Body of pancreas (tissue), 4 donors: ENCODE data around the gene TMEM191B. TPM values are rescaled to one million over a fixed set of nuclear protein-coding genes. Genes with fewer than 3 reads are reported as not detected.
"Not testable (repeated sequence)": the region's sequence is repeated elsewhere in the genome, so short reads cannot be mapped to it uniquely, and the experiment has no call there.

ENCODE experiments used
- ATAC-seq: fragments of 150-250 bp; one replicate; pipeline ENCODE4 v1.9.1; 2016
- DNase-seq, 4 donors: peaks; one replicate each; pipeline ENCODE4 v3.0.0-alpha.2; 2019
- H3K27ac ChIP-seq, 4 donors: fragments of 200-600 bp; sonication (generic); 1 replicate in 3 of 4; 2 replicates in 1 of 4; pipeline versions ENCODE4 v1.5.1 to v1.6.1; 2016 to 2019; ENCODE audit warnings: mild to moderate bottlenecking in 1 of 4, mixed read lengths in 1 of 4, moderate library complexity in 1 of 4
- H3K27me3 ChIP-seq, 2 donors: fragments of 200-600 bp; sonication (generic); one replicate each; pipeline ENCODE4 v1.6.0; 2016; ENCODE audit warnings: mild to moderate bottlenecking in 1 of 2
- H3K36me3 ChIP-seq, 2 donors: fragments of 200-600 bp; sonication (generic); replicated peaks in 1 of 2; 2 replicates each; pipeline ENCODE4 v1.5.1; 2016; ENCODE audit warnings: low read depth in 2 of 2; ENCODE audit not compliant: insufficient read depth in 1 of 2
- H3K4me1 ChIP-seq: fragments of 200-600 bp; sonication (generic); one replicate; pipeline ENCODE4 v1.6.0; 2016
- H3K4me3 ChIP-seq, 2 donors: fragments of 200-600 bp; sonication (generic); 1 replicate in 1 of 2; 2 replicates in 1 of 2; pipeline ENCODE4 v1.5.1; 2016 to 2019
- H3K9me3 ChIP-seq, 3 donors: fragments of 200-600 bp; sonication (generic); 1 replicate in 2 of 3; 2 replicates in 1 of 3; pipeline ENCODE4 v1.5.1; 2016
- WGBS, 2 donors: methylation state at CpG; one replicate each; pipeline ENCODE4 v1.1.5; 2017; 5-methylcytosine and 5-hydroxymethylcytosine counted together
- intact Hi-C: fragments of 100-400 bp; cut with DNase I; formaldehyde crosslinking; loops from one replicate; pipeline ENCODE4 v1.15.1; 2023
- total RNA-seq, 2 donors: library from RNA; depleted of rRNA; stranded (reverse); fragments of >200 nt; gene quantifications; one replicate each; pipeline ENCODE4 v1.1.0, GENCODE V29; 2016

TMEM191B gene
- total RNA-seq, 2 donors from 2014 or later: 0.78 TPM; not detected in 1

GRCh38 chr22:18534315-18534714, 6.7 kb downstream of the TMEM191B start:
- ATAC-seq, DNase-seq, H3K27me3 ChIP-seq, H3K9me3 ChIP-seq, H3K4me3 ChIP-seq, H3K27ac ChIP-seq, H3K36me3 ChIP-seq, H3K4me1 ChIP-seq, intact Hi-C loops: not testable (repeated sequence)
- no CpG with 5 or more reads among the region's 12 CpGs for WGBS, 2 donors

DNA sequence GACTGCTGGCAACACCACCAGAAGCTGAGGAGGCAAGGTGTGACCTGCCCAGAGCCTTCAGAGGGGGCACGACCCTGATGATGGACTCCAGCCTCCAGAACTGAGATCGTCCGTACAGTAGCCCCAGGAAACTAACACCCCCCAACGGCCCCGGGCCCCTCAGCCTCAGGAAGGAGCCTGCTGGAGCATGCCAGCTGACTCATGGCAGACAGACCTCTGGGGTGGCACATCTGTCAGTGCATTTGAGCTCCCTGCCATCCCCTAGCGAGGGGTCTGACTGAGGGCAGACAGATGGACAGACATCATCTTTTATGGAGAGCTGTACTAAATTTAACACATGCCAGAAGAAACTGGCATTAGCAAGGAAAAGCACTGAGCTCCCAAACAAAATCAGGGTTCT, 12.4 kb downstream of the TMEM191B start:
- H3K9me3 ChIP-seq, H3K27me3 ChIP-seq, DNase-seq, intact Hi-C loops, H3K4me3 ChIP-seq, ATAC-seq, H3K36me3 ChIP-seq, H3K27ac ChIP-seq, H3K4me1 ChIP-seq: not testable (repeated sequence)
- 95% methylated on average over 4 of the region's 6 CpGs; no CpG with 5 or more reads in 1 of the 2 donors for WGBS, 2 donors

GRCh38 chr22:18543400-18543799, 15.8 kb downstream of the TMEM191B start:
- H3K36me3 ChIP-seq, H3K27ac ChIP-seq, H3K9me3 ChIP-seq, DNase-seq, H3K4me1 ChIP-seq, H3K4me3 ChIP-seq, H3K27me3 ChIP-seq, ATAC-seq, intact Hi-C loops: not testable (repeated sequence)
- no CpG with 5 or more reads among the region's 11 CpGs for WGBS, 2 donors

- intact Hi-C loops, H3K4me3 ChIP-seq, ATAC-seq, H3K36me3 ChIP-seq, H3K27ac ChIP-seq, H3K27me3 ChIP-seq, H3K9me3 ChIP-seq, H3K4me1 ChIP-seq: not testable (repeated sequence)
- peak in 1 of 4 donors; percentile 40 for DNase-seq
- WGBS, 2 donors: no CpG with 5 or more reads among the region's 13 CpGs
Observed at GRCh38 chr22:18544615-18545014, 17.0 kb downstream of the TMEM191B start.

DNA sequence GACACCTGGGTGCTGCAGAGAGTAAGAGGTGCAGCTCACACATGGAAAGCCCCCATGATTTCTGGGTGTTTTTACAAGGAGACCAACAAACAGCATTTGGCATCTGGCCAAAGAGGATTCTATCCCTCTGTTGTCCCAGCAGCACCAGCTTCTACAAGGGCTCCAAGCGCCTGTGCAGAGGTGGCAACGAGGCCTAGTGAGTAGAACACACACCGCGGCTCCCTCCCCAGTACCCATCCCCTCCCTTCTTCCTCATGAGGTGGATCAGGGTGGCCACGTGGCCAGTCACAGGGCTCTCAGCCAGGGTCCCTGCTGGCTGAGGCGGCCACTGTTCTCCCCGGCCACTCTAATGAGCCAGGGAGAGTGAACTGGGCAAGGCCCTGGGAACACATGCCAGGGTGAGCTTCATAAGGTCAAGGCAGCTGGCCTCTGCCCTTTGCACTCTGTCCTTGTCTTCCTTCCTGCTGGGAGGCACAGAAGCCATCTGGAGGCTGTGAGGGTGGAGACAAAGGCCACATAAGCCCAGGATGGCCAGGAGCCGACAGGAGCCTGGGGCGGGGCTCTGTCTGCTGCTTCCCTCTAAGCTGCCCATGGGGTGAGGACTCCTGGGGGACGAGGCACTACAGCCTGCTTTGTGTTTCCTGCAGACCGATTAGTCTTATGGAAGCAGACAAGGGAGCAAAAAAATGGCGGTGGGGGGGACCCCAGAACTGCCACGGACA, 22.0 kb downstream of the TMEM191B start:
- 100% methylated on average over 1 of the region's 13 CpGs; no CpG with 5 or more reads in 1 of the 2 donors for WGBS, 2 donors
- H3K27me3 ChIP-seq, H3K4me1 ChIP-seq, DNase-seq, H3K9me3 ChIP-seq, H3K36me3 ChIP-seq, ATAC-seq, H3K4me3 ChIP-seq, H3K27ac ChIP-seq, intact Hi-C loops: not testable (repeated sequence)

DNA sequence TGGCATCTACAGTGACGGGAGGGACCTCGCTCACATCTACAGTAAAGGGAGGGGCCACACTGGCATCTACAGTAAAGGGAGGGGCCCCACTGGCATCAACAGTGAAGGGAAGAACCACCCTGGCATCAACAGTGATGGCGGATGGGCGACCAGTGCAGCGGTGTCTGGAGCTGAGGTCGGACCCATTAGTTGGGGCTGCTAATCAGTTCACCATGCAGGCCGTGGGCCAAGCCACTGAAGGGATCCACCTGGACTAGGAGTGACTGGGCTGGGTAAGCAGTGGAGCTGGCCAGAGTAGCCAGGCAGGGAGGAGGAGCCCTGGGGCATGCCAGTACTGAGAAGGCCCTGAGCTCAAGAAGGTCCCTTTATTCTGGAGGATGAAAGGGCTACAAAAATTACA, 23.4 kb downstream of the TMEM191B start:
- H3K9me3 ChIP-seq, DNase-seq, H3K36me3 ChIP-seq, H3K4me1 ChIP-seq, H3K27me3 ChIP-seq, H3K4me3 ChIP-seq, H3K27ac ChIP-seq, ATAC-seq, intact Hi-C loops: not testable (repeated sequence)
- WGBS, 2 donors: no CpG with 5 or more reads among the region's 7 CpGs

- intact Hi-C loops, DNase-seq, H3K4me1 ChIP-seq, H3K27me3 ChIP-seq, H3K4me3 ChIP-seq, ATAC-seq, H3K9me3 ChIP-seq, H3K27ac ChIP-seq, H3K36me3 ChIP-seq: not testable (repeated sequence)
- no CpG with 5 or more reads among the region's 19 CpGs for WGBS, 2 donors
Observed at GRCh38 chr22:18552839-18553597, 25.4 kb downstream of the TMEM191B start.

DNA sequence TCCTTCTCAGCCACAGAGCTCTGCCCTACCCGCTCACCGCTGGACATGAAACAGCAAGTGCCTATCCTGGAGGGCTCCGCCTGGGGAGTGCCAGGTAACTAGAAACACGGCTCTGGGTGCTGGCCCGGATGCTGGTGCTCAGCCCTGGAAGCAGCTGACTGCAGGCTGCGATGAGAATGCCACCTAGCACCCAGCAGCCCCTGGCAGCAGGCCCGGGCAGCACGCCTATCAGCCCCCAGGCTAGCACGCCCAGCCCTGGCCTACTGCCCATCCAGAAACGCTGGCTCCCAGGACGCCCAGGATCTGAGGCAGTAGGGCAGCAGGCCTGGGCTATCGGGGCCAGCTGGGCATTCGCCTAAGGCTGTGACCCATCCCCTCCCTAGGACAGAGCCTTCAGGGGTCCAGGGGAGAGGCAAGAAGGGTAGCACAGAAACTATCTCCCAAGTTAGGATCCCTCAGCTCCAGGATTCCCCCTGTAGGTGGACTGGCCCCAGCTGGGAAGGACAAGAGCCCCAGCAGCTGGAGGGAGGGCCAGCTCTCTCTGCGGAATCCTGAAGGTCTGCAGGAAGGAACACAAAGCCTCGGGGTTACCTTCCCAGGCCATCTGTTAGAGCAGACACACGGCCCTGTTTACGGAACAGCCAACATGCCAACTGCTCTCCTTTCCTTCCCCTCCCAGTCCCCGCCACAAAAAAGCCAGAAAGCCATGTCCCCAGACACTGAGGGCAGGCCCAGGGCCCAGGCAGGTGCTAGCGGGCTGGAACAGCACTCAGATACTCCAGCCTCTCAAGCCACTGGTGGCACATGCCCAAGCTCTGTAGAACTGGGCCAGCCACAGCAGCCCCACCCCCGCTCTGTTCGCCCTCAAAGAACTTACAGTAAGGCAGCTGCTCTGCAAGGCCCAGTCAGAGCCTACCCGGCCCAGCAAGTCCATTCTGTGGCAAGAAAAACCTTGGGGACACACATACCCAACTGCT, 27.0 kb downstream of the TMEM191B start:
- H3K27ac ChIP-seq, H3K4me3 ChIP-seq, H3K36me3 ChIP-seq, intact Hi-C loops, H3K9me3 ChIP-seq, H3K27me3 ChIP-seq, H3K4me1 ChIP-seq: not testable (repeated sequence)
- ATAC-seq: peak; percentile 76
- peak in 1 of 4 donors; percentile 88 for DNase-seq
- no CpG with 5 or more reads among the region's 22 CpGs for WGBS, 2 donors

DNA sequence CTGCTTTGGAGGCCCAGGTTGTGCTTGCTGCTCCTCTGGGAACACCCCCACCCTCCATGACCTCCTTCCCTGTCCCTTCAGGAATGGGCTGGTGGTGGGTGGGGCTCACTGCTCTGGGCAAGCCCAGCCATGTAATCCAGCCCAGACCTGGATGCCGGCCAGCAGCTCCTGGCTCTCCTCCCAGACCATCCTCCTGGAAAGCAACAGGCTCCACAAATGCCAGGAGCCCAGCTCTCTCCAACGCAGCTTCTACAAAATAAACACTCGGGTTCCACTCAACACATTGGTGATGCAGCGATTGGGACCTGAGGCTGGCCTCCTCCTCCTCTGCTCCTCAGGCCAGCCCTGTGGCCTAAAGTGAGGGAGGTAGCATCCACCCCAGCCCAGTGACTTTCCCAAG, 30.9 kb downstream of the TMEM191B start:
- WGBS, 2 donors: no CpG with 5 or more reads among the region's 4 CpGs
- intact Hi-C loops, DNase-seq: not testable (repeated sequence)

DNA sequence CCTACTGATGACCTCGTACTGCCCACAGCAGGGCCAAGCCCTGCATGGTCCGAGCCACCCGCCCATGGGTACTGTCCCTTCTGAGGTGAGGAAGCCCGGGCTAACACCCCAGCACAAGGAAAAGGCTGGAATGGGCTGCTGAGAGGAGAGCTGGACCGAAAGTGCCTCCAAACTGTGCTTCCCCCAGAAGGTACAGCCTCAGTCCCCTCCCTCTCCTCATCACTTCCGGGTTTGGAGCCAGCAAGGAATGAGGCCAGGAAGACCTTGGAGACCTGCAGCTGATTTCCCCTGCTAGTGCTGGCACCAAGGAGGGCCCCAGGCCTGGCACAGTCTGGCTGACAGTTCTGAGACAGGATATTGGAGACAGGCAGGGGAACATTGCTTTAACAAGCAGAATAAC, 31.3 kb downstream of the TMEM191B start:
- intact Hi-C loops, DNase-seq, H3K4me3 ChIP-seq, H3K9me3 ChIP-seq, H3K4me1 ChIP-seq, H3K36me3 ChIP-seq, H3K27me3 ChIP-seq, ATAC-seq, H3K27ac ChIP-seq: not testable (repeated sequence)
- no CpG with 5 or more reads among the region's 6 CpGs for WGBS, 2 donors

More for the DNA sequence above, 30.9 kb downstream of the TMEM191B start:
- H3K27ac ChIP-seq, H3K4me3 ChIP-seq, H3K4me1 ChIP-seq, H3K9me3 ChIP-seq, H3K36me3 ChIP-seq, H3K27me3 ChIP-seq: not testable (repeated sequence)
- ATAC-seq: peak; percentile 80
